ENCODE results near the gene RNF19B. TPM values are rescaled to one million over a fixed set of nuclear protein-coding genes. Genes with fewer than 3 reads are reported as not detected.

The RNF19B gene
- total and polyA plus RNA-seq, 2 of the 8 experiments (the other 6 are each of a cell fraction or from before 2014, with no cell fraction given): 9.2 to 11.2 TPM

DNA sequence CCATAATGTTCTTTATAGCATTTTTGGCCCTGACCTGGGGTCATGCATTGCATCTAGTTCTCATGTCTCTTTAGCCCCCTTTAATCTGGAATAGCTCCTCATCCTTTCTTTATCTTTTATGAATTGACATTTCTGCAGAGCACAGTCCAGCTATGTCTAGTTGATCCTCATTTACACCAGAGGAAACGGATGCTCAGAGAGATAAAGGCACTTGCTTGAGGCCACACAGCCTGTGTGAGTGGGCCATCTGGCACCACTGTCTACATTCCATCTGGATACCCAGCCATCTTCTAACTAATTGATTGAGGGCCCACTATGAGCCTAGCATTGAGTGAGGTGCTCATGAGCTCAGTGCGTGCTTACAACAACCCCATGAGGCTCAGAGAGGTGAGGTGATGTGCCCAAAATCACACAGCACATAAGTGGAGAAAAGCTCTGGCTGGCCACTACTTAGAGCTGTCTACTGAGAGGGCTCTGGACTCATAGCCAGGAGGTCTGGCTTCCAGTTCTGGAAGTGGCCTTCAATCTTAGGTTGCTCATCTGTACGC lies 74.8 kb downstream of the RNF19B start:
- Histone ChIP-seq H3K14ac (ENCODE audit: insufficient read length) (no peak overlapping the region), H3K79me2 (ENCODE audit: control insufficient read depth in 1 of 2, insufficient read depth in 2 of 2, low read length in 2 of 2) (no peaks in the 10 kb centered on the region), H3K27me3 (replicated peaks in 1 of 4; ENCODE audit: control insufficient read depth in 3 of 4, extremely low read depth in 1 of 4, insufficient read depth in 3 of 4, low read length in 3 of 4) (peaks cover 5 to 54% (median 32%) of the 10 kb centered on the region in 4 experiments), H3K23ac (ENCODE audit: insufficient read length) (no peak overlapping the region), H3K27ac (ENCODE audit: low read depth, low read length) (no peak overlapping the region), H2BK120ac (replicated peaks; ENCODE audit: low read depth, low read length) (no peak overlapping the region), H3K23me2 (ENCODE audit: low read depth, low read length) (peaks cover 7% of the 10 kb centered on the region; the same call in 1 of the 2 replicates), H2AFZ (ENCODE audit: low read length) (no peak overlapping the region), H3K36me3 (ENCODE audit: control insufficient read depth in 2 of 4, insufficient read depth in 4 of 4, low read length in 3 of 4) (no peaks in the 10 kb centered on the region), H3K9me3 (ENCODE audit: insufficient read depth in 2 of 2, low read depth in 1 of 2, low read length in 1 of 2) (peaks cover 0 to 6% of the 10 kb centered on the region in 2 experiments; a peak in 1 of 4 replicates), H3K4me1 (replicated peaks in 1 of 4; ENCODE audit: control insufficient read depth in 3 of 4, insufficient read depth in 4 of 4, low read length in 3 of 4) (peaks cover 0 to 19% (median 9%) of the 10 kb centered on the region in 4 experiments; a peak in 6 of 7 replicates), H2AK5ac (ENCODE audit: low read depth, low read length) (no peak overlapping the region), H2BK15ac (ENCODE audit: low read length) (no peak overlapping the region), H3K9ac (replicated peaks in 1 of 4; ENCODE audit: extremely low read depth in 1 of 4, low read depth in 3 of 4, low read length in 3 of 4) (no peak overlapping the region), H3K4me3 (ENCODE audit: extremely low read depth in 1 of 4, insufficient read depth in 2 of 4, low read depth in 3 of 4, low read length in 4 of 4) (no peak overlapping the region), H2BK12ac (ENCODE audit: low read depth, low read length) (no peak overlapping the region), H4K20me1 (replicated peaks in 1 of 2; ENCODE audit: control insufficient read depth in 1 of 2, insufficient read depth in 2 of 2, low read length in 2 of 2) (peaks cover 0 to 18% of the 10 kb centered on the region in 2 experiments), H4K5ac (ENCODE audit: insufficient read length, low read depth, low read length) (no peak overlapping the region), H3K18ac (ENCODE audit: extremely low read depth, low read length) (no peak overlapping the region), H3K4ac (replicated peaks; ENCODE audit: insufficient read length, low read depth, low read length) (no peak overlapping the region), H2BK20ac (ENCODE audit: low read length) (no peak overlapping the region), H3K79me1 (ENCODE audit: low read depth, low read length) (no peaks in the 10 kb centered on the region), H4K8ac (ENCODE audit: extremely low read depth, insufficient read depth, low read length) (no peak overlapping the region), H2BK5ac (ENCODE audit: low read depth, low read length) (no peak overlapping the region), H3K56ac (replicated peaks; ENCODE audit: insufficient read length, low read depth, low read length) (no peak overlapping the region), H3K4me2 (ENCODE audit: insufficient read depth in 1 of 2, low read depth in 2 of 2, low read length in 2 of 2) (no peak overlapping the region), H4K91ac (replicated peaks; ENCODE audit: insufficient read length, low read length) (no peak overlapping the region)
- TF ChIP-seq EP300 (IDR thresholded peaks at IDR 0.05; ENCODE audit: borderline replicate concordance in 1 of 2, low read depth in 2 of 2, low read length in 2 of 2) (no peak), CHD1 (IDR thresholded peaks at IDR 0.05; ENCODE audit: low read depth, low read length) (no peak), SIX5 (IDR thresholded peaks at IDR 0.05; ENCODE audit: low read depth, low read length) (no peak), HDAC6 (IDR thresholded peaks at IDR 0.05; ENCODE audit: low read depth, low read length) (no peak), CBX5 (IDR thresholded peaks at IDR 0.05; ENCODE audit: low read depth, low read length) (no peak), BCL11A (IDR thresholded peaks at IDR 0.05; ENCODE audit: low read depth in 2 of 2, low read length in 2 of 2) (no peak), PHF8 (conservative IDR thresholded peaks at IDR 0.05; ENCODE audit: low read depth, low read length) (no peak)
- TF ChIP-seq, protein P1, sequence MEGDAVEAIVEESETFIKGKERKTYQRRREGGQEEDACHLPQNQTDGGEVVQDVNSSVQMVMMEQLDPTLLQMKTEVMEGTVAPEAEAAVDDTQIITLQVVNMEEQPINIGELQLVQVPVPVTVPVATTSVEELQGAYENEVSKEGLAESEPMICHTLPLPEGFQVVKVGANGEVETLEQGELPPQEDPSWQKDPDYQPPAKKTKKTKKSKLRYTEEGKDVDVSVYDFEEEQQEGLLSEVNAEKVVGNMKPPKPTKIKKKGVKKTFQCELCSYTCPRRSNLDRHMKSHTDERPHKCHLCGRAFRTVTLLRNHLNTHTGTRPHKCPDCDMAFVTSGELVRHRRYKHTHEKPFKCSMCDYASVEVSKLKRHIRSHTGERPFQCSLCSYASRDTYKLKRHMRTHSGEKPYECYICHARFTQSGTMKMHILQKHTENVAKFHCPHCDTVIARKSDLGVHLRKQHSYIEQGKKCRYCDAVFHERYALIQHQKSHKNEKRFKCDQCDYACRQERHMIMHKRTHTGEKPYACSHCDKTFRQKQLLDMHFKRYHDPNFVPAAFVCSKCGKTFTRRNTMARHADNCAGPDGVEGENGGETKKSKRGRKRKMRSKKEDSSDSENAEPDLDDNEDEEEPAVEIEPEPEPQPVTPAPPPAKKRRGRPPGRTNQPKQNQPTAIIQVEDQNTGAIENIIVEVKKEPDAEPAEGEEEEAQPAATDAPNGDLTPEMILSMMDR (IDR thresholded peaks at IDR 0.05; ENCODE audit: control extremely low read depth in 1 of 3, insufficient read depth in 1 of 3, low read depth in 1 of 3, low read length in 3 of 3): no peak
- 82% methylated on average over 3 of the region's 3 CpGs; no CpG with 5 or more reads in 1 of the 2 experiments for WGBS, 2 experiments (ENCODE audit: extremely low coverage in 1 of 2, insufficient coverage in 1 of 2, insufficient read length in 1 of 2, insufficient replicate concordance in 2 of 2, low coverage in 1 of 2, low lambda C conversion rate in 2 of 2, missing lambda C conversion rate in 1 of 2)
- FAIRE-seq (no peak), DNase-seq (ENCODE audit: low read depth in 1 of 2, low spot score in 2 of 2) (no peak)
- ChIA-PET POLR2A (ENCODE audit: partially characterized antibody) (interaction anchor here (0.7 kb wide), 1 partner anchor 38 kb away, joined by 3 read pairs; no protein-coding TSS in a partner anchor), CTCF (ENCODE audit: partially characterized antibody) (interaction anchor here (0.7 to 16.6 kb wide), 11 partner anchors 11 to 205 kb away, joined by 3 to 382 read pairs (median 4); partner anchors contain the start of genes FNDC5 and HPCA)
